Activated CD4-positive, alpha-beta memory T cell treated with anti-CD3 and anti-CD28 coated beads, Interleukin-2, amount 10 ng/mL, durations not matched to agents 7 days and 5 days (primary cell): Measurements from ENCODE around the gene PCDHGB4. TPM values are rescaled to one million over a fixed set of nuclear protein-coding genes. Genes with fewer than 3 reads are reported as not detected.
"Not testable (repeated sequence)": the region's sequence is repeated elsewhere in the genome, so short reads cannot be mapped to it uniquely, and the experiment has no call there.

Experiments
- CTCF ChIA-PET: fragments of 350-600 bp; sonication (Branson Sonifier 250); formaldehyde crosslinking; loops from one replicate; lab custom pipeline; 2021; ENCODE audit warnings: antibody characterized with exemption, inconsistent platforms; lab: Charles Lee
- POLR2A ChIA-PET: fragments of 350-600 bp; sonication (Branson Sonifier 250); formaldehyde crosslinking; loops from one replicate; lab custom pipeline; 2021; ENCODE audit warnings: antibody characterized with exemption; lab: Charles Lee
- DNase-seq: peaks from one replicate; pipeline ENCODE4 v3.0.0-alpha.2; 2020
- H3K27ac Mint-ChIP-seq: one replicate; pipeline ENCODE4 v1.8.0; 2021; ENCODE audit warnings: mild to moderate bottlenecking, mixed read lengths
- H3K27me3 Mint-ChIP-seq: one replicate; pipeline ENCODE4 v1.8.0; 2021; ENCODE audit warnings: mixed read lengths
- H3K36me3 Mint-ChIP-seq: one replicate; pipeline ENCODE4 v1.8.0; 2021; ENCODE audit warnings: low read depth, mixed read lengths
- H3K4me1 Mint-ChIP-seq: one replicate; pipeline ENCODE4 v1.8.0; 2021; ENCODE audit warnings: mixed read lengths
- H3K4me3 Mint-ChIP-seq: one replicate; pipeline ENCODE4 v1.8.0; 2021; ENCODE audit warnings: mild to moderate bottlenecking, mixed read lengths
- H3K9me3 Mint-ChIP-seq: one replicate; pipeline ENCODE4 v1.8.0; 2021; ENCODE audit warnings: mixed read lengths
- total RNA-seq, 2 experiments: library from RNA; stranded (reverse); gene quantifications; one replicate each; pipeline ENCODE4 v1.2.3, GENCODE V29; 2021

Gene PCDHGB4
- not detected for total RNA-seq

DNA sequence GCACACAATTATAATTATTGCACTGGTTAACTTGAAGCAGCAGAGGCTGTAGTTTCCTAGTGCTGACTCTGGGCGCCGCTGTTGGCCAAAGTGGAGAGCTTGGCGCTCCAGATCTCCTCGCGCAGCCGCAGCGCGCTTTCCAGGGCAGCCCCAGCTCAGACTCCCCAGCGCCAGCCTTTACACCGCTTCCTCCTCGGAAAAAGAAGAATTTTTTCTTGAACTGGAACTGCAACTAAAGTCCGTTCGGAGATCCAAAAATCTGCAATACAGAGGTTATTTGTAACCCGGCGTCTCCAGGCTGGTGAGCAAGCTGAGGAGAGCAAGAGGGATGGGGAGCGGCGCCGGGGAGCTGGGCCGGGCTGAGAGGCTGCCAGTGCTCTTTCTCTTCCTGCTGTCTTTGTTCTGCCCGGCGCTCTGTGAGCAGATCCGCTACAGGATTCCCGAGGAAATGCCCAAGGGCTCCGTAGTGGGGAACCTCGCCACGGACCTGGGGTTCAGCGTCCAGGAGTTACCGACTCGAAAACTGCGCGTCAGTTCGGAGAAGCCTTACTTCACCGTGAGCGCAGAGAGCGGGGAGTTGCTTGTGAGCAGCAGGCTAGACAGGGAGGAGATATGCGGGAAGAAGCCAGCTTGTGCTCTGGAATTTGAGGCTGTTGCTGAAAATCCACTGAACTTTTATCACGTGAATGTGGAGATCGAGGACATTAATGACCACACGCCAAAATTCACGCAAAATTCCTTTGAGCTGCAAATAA lies at the start of gene PCDHGB4:
Gene PCDHGB4, plus strand, starts transcription at position 142 of the 755 bp plus-strand sequence. Its CDS starts 187 bp downstream, at position 329.
- H3K4me3 Mint-ChIP-seq: peak within 1 kb of the TSS; percentile 7

DNA sequence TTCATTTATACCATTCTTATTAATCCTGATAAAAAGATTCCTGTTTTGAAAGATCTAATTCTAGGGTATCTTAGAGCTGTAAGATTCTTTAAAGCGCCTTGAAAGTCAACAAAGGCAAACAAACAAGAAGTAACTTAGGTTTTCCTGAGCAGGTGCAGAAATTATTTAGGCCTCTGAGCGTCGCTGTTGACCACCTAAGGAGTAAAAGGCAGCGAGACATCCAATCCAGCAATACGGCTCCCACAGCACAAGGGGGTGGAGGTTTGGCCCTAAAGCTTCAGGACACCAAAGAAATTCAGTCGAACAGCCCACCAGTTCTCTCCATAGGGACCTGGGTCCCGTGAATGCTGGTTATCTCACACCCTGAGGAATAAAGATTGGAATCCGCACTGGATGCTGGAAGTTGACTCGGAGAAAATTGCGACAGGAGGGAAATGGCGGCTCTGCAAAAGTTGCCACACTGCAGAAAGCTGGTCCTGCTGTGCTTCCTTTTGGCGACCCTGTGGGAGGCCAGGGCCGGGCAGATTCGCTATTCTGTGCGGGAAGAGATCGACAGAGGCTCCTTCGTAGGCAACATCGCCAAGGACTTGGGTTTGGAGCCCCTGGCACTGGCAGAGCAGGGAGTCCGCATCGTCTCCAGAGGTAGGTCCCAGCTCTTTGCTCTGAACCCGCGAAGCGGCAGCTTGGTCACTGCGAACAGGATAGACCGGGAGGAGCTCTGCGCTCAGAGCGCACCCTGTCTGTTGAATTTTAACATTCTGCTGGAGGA lies 48.8 kb upstream of the PCDHGB4 start, which contains the start of gene PCDHGA2:
Gene PCDHGA2, plus strand, starts transcription at position 223 of the 769 bp plus-strand sequence.
- Mint-ChIP-seq H3K4me1 (no peaks in the 10 kb centered on the region), H3K9me3 (peaks cover 20% of the 10 kb centered on the region), H3K27ac (no peak within 1 kb of the TSS), H3K27me3 (peaks cover 26% of the 10 kb centered on the region), H3K4me3 (no peak within 1 kb of the TSS), H3K36me3 (no peaks in the 10 kb centered on the region)
- ChIA-PET CTCF (interaction anchor here (0.7 to 2.9 kb wide), 6 partner anchors 8 to 174 kb away, joined by 3 to 14 read pairs (median 4); partner anchors contain the start of genes PCDHGA1, PCDHGA10 and TAF7), POLR2A (interaction anchor here (1.0 kb wide), 1 partner anchor 18 kb away, joined by 5 read pairs; the partner anchor contains the start of gene TAF7)
- DNase-seq: no peak

More for the DNA sequence above, at the start of gene PCDHGB4:
- not testable (repeated sequence) for H3K27ac Mint-ChIP-seq, DNase-seq, H3K36me3 Mint-ChIP-seq, H3K4me1 Mint-ChIP-seq
- ChIA-PET POLR2A (interaction anchor here (1.0 kb wide), 1 partner anchor 67 kb away, joined by 3 read pairs; the partner anchor contains the start of gene TAF7), CTCF (interaction anchor here (0.7 kb wide), 1 partner anchor 20 kb away, joined by 3 read pairs; the partner anchor contains the start of gene PCDHGB6)
- peaks cover 22% of the 10 kb centered on the region for H3K9me3 Mint-ChIP-seq
- H3K27me3 Mint-ChIP-seq: peaks cover 32% of the 10 kb centered on the region

DNA sequence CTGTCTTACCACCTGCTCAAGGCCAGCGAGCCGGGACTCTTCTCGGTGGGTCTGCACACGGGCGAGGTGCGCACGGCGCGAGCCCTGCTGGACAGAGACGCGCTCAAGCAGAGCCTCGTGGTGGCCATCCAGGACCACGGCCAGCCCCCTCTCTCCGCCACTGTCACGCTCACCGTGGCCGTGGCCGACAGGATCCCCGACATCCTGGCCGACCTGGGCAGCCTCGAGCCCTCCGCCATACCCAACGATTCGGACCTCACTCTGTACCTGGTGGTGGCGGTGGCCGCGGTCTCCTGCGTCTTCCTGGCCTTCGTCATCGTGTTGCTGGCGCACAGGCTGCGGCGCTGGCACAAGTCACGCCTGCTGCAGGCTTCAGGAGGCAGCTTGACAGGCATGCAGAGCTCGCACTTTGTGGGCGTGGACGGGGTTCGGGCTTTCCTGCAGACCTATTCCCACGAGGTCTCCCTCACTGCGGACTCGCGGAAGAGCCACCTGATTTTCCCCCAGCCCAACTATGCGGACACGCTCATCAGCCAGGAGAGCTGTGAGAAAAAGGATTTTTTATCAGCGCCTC lies 46.6 kb upstream of the PCDHGB4 start:
- H3K4me3 Mint-ChIP-seq, H3K4me1 Mint-ChIP-seq, DNase-seq, POLR2A ChIA-PET, CTCF ChIA-PET, H3K36me3 Mint-ChIP-seq, H3K27ac Mint-ChIP-seq: not testable (repeated sequence)
- Mint-ChIP-seq H3K9me3 (peaks cover 25% of the 10 kb centered on the region), H3K27me3 (peaks cover 14% of the 10 kb centered on the region)

GRCh38 chr5:141342773-141343172 lies 44.7 kb upstream of the PCDHGB4 start:
- peaks cover 13% of the 10 kb centered on the region for H3K27me3 Mint-ChIP-seq

DNA sequence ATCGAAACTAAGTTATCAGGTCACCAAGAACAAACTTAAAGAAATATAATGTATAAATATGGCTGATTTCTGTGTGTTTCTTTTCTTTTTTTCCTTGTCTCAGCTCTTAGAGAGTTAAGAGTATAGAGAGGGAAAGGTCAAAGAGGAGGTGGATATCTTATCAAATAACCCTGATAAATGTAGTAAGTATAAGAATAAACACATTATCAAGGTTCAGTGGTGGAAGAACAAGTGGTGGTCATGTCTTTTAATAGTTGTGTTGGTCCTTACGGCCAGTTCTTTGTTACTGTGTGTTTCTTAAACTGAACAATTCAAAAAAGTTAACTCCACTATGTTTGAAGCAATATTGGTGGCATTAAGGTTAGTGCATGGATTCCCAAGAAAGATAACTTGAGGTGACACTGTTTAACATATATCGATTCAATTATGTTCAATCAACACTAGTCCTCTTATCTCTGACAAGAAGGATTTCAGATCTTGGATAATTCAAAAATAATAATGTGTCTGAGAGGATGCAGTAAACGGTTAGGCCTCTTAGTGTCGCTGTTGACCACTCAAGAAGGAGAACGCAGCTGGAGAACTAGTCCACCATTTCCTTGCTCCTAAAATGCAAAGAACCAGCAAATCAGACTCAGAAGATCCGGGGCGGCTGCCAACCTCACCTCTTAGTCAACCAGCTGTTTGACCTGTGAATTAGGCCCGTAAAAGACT lies 44.1 kb upstream of the PCDHGB4 start, which contains the start of gene PCDHGA3:
Gene PCDHGA3, plus strand, starts transcription at position 588 of the 711 bp plus-strand sequence. CDS start 205 bp downstream, outside the sequence.
- CTCF ChIA-PET: interaction anchor here (0.5 to 2.7 kb wide), 5 partner anchors 13 to 78 kb away, joined by 3 to 12 read pairs (median 3); partner anchors contain the start of gene TAF7
- Mint-ChIP-seq H3K9me3 (peaks cover 31% of the 10 kb centered on the region), H3K4me1 (no peaks in the 10 kb centered on the region), H3K27me3 (peaks cover 9% of the 10 kb centered on the region), H3K4me3 (peak within 1 kb of the TSS; percentile 44), H3K36me3 (peaks cover 5% of the 10 kb centered on the region), H3K27ac (no peak within 1 kb of the TSS)
- POLR2A ChIA-PET: interaction anchor here (0.6 kb wide), 1 partner anchor 59 kb away, joined by 3 read pairs; no protein-coding TSS in a partner anchor
- no peak for DNase-seq

More at GRCh38 chr5:141342773-141343172, 44.7 kb upstream of the PCDHGB4 start:
- no peak for DNase-seq
- Mint-ChIP-seq H3K4me3 (no peak overlapping the region), H3K9me3 (peaks cover 31% of the 10 kb centered on the region), H3K27ac (no peak overlapping the region), H3K36me3 (peaks cover 5% of the 10 kb centered on the region), H3K4me1 (no peaks in the 10 kb centered on the region)
- POLR2A ChIA-PET: interaction anchor here (0.6 kb wide), 2 partner anchors 59 to 92 kb away, joined by 3 read pairs; no protein-coding TSS in a partner anchor
- CTCF ChIA-PET: interaction anchor here (1.7 to 2.7 kb wide), 2 partner anchors 22 to 79 kb away, joined by 3 to 12 read pairs; partner anchors contain the start of gene TAF7

GRCh38 chr5:141343953-141344463 lies 43.5 kb upstream of the PCDHGB4 start:
- Mint-ChIP-seq H3K4me1 (no peaks in the 10 kb centered on the region), H3K27me3 (peaks cover 5% of the 10 kb centered on the region), H3K36me3 (peaks cover 5% of the 10 kb centered on the region), H3K9me3 (peaks cover 31% of the 10 kb centered on the region), H3K4me3 (peak overlapping the region; percentile 44), H3K27ac (no peak overlapping the region)
- no peak for DNase-seq
- CTCF ChIA-PET: interaction anchor here (0.9 to 2.7 kb wide), 3 partner anchors 24 to 77 kb away, joined by 3 to 12 read pairs (median 3); partner anchors contain the start of gene TAF7
- POLR2A ChIA-PET: no interaction called here

GRCh38 chr5:141345327-141345726 lies 42.2 kb upstream of the PCDHGB4 start:
- POLR2A ChIA-PET: no interaction called here
- H3K36me3 Mint-ChIP-seq: peaks cover 7% of the 10 kb centered on the region

DNA sequence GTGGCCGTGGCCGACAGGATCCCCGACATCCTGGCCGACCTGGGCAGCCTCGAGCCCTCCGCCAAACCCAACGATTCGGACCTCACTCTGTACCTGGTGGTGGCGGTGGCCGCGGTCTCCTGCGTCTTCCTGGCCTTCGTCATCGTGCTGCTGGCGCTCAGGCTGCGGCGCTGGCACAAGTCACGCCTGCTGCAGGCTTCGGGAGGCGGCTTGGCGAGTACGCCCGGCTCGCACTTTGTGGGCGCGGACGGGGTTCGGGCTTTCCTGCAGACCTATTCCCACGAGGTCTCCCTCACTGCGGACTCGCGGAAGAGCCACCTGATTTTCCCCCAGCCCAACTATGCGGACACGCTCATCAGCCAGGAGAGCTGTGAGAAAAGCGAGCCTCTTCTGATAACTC lies 41.5 kb upstream of the PCDHGB4 start:
- H3K4me1 Mint-ChIP-seq, H3K27me3 Mint-ChIP-seq, H3K4me3 Mint-ChIP-seq, POLR2A ChIA-PET, H3K27ac Mint-ChIP-seq, CTCF ChIA-PET, DNase-seq, H3K36me3 Mint-ChIP-seq: not testable (repeated sequence)
- H3K9me3 Mint-ChIP-seq: peaks cover 27% of the 10 kb centered on the region

More at GRCh38 chr5:141345327-141345726, 42.2 kb upstream of the PCDHGB4 start:
- Mint-ChIP-seq H3K27me3 (peaks cover 3% of the 10 kb centered on the region), H3K27ac (no peak overlapping the region), H3K9me3 (peaks cover 27% of the 10 kb centered on the region), H3K4me1 (peaks cover 2% of the 10 kb centered on the region), H3K4me3 (no peak overlapping the region)
- CTCF ChIA-PET: no interaction called here
- DNase-seq: no peak

DNA sequence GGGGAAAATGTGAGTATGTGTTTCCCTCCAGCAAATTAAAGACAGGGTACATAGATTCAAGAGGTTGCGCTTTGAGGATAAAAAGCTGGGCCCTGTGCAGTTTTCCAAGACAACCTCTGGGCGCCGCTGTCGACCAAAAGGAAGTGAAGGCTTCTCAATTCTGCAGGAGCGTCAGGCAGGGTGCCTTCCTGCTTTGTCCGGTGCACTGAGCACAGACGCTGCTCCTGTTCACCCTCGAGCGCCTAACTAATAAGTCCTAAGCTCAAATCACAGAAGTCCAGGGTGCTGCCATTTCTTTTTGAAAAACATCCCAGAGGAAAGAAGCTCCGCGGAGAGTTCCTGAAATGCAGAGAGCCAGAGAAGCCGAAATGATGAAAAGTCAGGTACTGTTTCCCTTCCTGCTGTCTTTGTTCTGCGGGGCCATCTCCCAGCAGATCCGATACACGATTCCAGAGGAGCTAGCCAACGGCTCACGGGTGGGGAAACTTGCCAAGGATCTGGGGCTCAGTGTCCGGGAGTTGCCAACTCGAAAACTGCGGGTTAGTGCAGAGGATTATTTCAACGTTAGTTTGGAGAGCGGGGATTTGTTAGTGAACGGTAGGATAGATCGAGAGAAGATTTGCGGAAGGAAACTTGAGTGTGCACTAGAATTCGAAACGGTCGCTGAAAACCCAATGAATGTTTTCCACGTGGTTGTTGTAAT lies 37.4 kb upstream of the PCDHGB4 start, which contains the start of gene PCDHGB1:
Gene PCDHGB1, plus strand, starts transcription at position 183 of the 703 bp plus-strand sequence. Its CDS starts 162 bp downstream, at position 345.
- Mint-ChIP-seq H3K27ac (no peak within 1 kb of the TSS), H3K4me1 (peaks cover 2% of the 10 kb centered on the region), H3K4me3 (no peak within 1 kb of the TSS), H3K36me3 (peaks cover 8% of the 10 kb centered on the region), H3K27me3 (peaks cover 10% of the 10 kb centered on the region), H3K9me3 (peaks cover 20% of the 10 kb centered on the region)
- POLR2A ChIA-PET: interaction anchor here (1.0 kb wide), 1 partner anchor 29 kb away, joined by 3 read pairs; the partner anchor contains the start of gene TAF7
- CTCF ChIA-PET: interaction anchor here (0.9 to 1.4 kb wide), 8 partner anchors 19 to 214 kb away, joined by 3 to 4 read pairs (median 3); partner anchors contain the start of genes PCDHGA1, PCDHGB3, PCDHGB7 and TAF7
- DNase-seq: peak; percentile 47

DNA sequence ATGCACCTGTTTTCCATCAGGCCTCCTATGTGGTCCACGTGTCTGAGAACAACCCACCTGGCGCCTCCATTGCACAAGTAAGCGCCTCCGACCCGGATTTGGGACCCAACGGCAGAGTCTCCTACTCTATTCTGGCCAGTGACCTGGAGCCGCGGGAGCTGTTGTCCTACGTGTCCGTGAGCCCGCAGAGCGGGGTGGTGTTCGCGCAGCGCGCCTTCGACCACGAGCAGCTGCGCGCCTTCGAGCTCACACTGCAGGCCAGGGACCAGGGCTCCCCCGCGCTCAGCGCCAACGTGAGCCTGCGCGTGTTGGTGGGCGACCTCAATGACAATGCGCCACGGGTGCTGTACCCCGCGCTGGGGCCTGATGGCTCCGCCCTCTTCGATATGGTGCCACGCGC lies 35.9 kb upstream of the PCDHGB4 start:
- POLR2A ChIA-PET: no interaction called here
- Mint-ChIP-seq H3K9me3 (peaks cover 12% of the 10 kb centered on the region), H3K4me1 (peaks cover 2% of the 10 kb centered on the region), H3K27me3 (peaks cover 14% of the 10 kb centered on the region), H3K4me3 (no peak overlapping the region), H3K27ac (no peak overlapping the region), H3K36me3 (peaks cover 5% of the 10 kb centered on the region)
- CTCF ChIA-PET: no interaction called here
- DNase-seq: no peak
